HepG2 (cell line): ENCODE data around the gene CD1C. TPM values are rescaled to one million over a fixed set of nuclear protein-coding genes. Genes with fewer than 3 reads are reported as not detected.

Source experiments
- ATAC-seq: fragments of 200-7000 bp; cut with Tn5 transposase; 3 replicates; pipeline ENCODE4 v1.9.1; 2020; ENCODE audit warnings: mild to moderate bottlenecking, moderate library complexity
- BruUV-seq: library from RNA; stranded (reverse); fragments of 400-500 nt; replicated peaks from 2 replicates; lab custom pipeline; 2021; lab: Mats Ljungman, UMichigan
- CTCF ChIA-PET: fragments of 300-600 bp; formaldehyde crosslinking; extraction: SDS; loops from one replicate; lab custom pipeline; 2021; ENCODE audit warnings: low total read pairs, inconsistent platforms, low intra/inter-chr PET ratio; lab: Yijun Ruan, JAX
- POLR2A ChIA-PET: fragments of 350-600 bp; sonication (Branson Sonifier 250); formaldehyde crosslinking; loops from one replicate; lab custom pipeline; 2020; ENCODE audit warnings: antibody characterized with exemption, inconsistent platforms; lab: Yijun Ruan, JAX
- DNase-seq: peaks from one replicate; pipeline ENCODE4 v3.0.0-alpha.2; 2015; ENCODE audit warnings: low spot score
- FAIRE-seq: peaks from 3 replicates; lab custom pipeline; 2011; peaks lifted over from hg19 to GRCh38; lab: Jason Lieb, UNC
- H2AFZ ChIP-seq: one replicate; pipeline ENCODE4 v1.6.1; 2011; ENCODE audit warnings: low read length, inconsistent platforms
- H3K27ac ChIP-seq: fragments of 300-600 bp; 3 replicates; pipeline ENCODE4 v1.8.0; 2011; ENCODE audit warnings: mixed run types, mild to moderate bottlenecking, mixed read lengths, low read length, inconsistent platforms; ENCODE audit not compliant: insufficient read depth; ENCODE audit errors: extremely low read length
- H3K27me3 ChIP-seq, 2 experiments: fragments of 200-600 bp in 1 of 2; 2 replicates in 1 of 2; 3 replicates in 1 of 2; pipeline versions ENCODE4 v1.6.0 to v1.8.0; 2011; ENCODE audit warnings: low read length in 2 of 2, mild to moderate bottlenecking in 2 of 2, moderate library complexity in 2 of 2, inconsistent platforms in 1 of 2; ENCODE audit not compliant: insufficient read depth in 2 of 2, control insufficient read depth in 1 of 2
- H3K36me3 ChIP-seq, 2 experiments: fragments of 200-600 bp in 1 of 2; replicated peaks in 1 of 2; 2 replicates in 1 of 2; 3 replicates in 1 of 2; pipeline versions ENCODE4 v1.5.1 to v1.8.0; 2011; ENCODE audit warnings: low read length in 2 of 2, inconsistent platforms in 1 of 2; ENCODE audit not compliant: insufficient read depth in 2 of 2, control insufficient read depth in 1 of 2
- H3K4me1 ChIP-seq: 2 replicates; pipeline ENCODE4 v1.5.1; 2012; ENCODE audit warnings: low read length, inconsistent platforms; ENCODE audit not compliant: insufficient read depth
- H3K4me2 ChIP-seq: 2 replicates; pipeline ENCODE4 v1.6.0; 2011; ENCODE audit warnings: low read depth, low read length, inconsistent platforms
- H3K4me3 ChIP-seq, 3 experiments: fragments of 200-600 bp in 1 of 3; sonication (generic), shearing (Covaris generic) in 1 of 3; replicated peaks in 1 of 3; 2 replicates each; pipeline ENCODE4 v1.5.1; 2011 to 2016; ENCODE audit warnings: low read length in 3 of 3, inconsistent platforms in 2 of 3, low read depth in 2 of 3, mild to moderate bottlenecking in 2 of 3, control low read depth in 1 of 3, mixed read lengths in 1 of 3; ENCODE audit not compliant: insufficient read depth in 1 of 3
- H3K79me2 ChIP-seq: one replicate; pipeline ENCODE4 v1.6.1; 2011; ENCODE audit warnings: low read length, inconsistent platforms; ENCODE audit not compliant: insufficient read depth
- H3K9ac ChIP-seq: 2 replicates; pipeline ENCODE4 v1.6.0; 2011; ENCODE audit warnings: mild to moderate bottlenecking, low read depth, low read length, inconsistent platforms; ENCODE audit not compliant: insufficient read depth
- H3K9me3 ChIP-seq: 2 replicates; pipeline ENCODE4 v1.5.1; 2012; ENCODE audit warnings: mild to moderate bottlenecking, low read length
- H4K20me1 ChIP-seq: 2 replicates; pipeline ENCODE4 v1.6.0; 2011; ENCODE audit warnings: inconsistent platforms, mild to moderate bottlenecking, low read length, moderate library complexity; ENCODE audit not compliant: insufficient read depth
- FOXA3 ChIP-seq: IDR thresholded peaks from 2 replicates; pipeline ENCODE4 v1.6.1; 2016; ENCODE audit warnings: missing genetic modification reagents, missing compliant biosample characterization
- HOXA7 ChIP-seq: sonication (generic); formaldehyde crosslinking; IDR thresholded peaks from 2 replicates; pipeline ENCODE4 v1.8.1; 2022; ENCODE audit warnings: mild to moderate bottlenecking, missing genetic modification reagents, moderate library complexity
- KDM3A ChIP-seq: IDR thresholded peaks from 2 replicates; pipeline ENCODE4 v1.6.1; 2018; ENCODE audit warnings: low read depth, missing compliant biosample characterization
- MTERF4 ChIP-seq: sonication (generic); formaldehyde crosslinking; IDR thresholded peaks from 2 replicates; pipeline ENCODE4 v1.8.0; 2023; ENCODE audit warnings: mild to moderate bottlenecking, missing genetic modification reagents
- MZF1 ChIP-seq: sonication (generic); formaldehyde crosslinking; IDR thresholded peaks from 2 replicates; pipeline ENCODE4 v1.8.1; 2023; ENCODE audit warnings: mild to moderate bottlenecking, missing genetic modification reagents, borderline replicate concordance
- POLR2AphosphoS2 ChIP-seq: IDR thresholded peaks from 2 replicates; pipeline ENCODE4 v1.6.1; 2011; ENCODE audit warnings: low read depth, low read length, improper control_type of control experiment
- SAFB2 ChIP-seq: sonication (generic); formaldehyde crosslinking; IDR thresholded peaks from 2 replicates; pipeline ENCODE4 v1.5.1; 2020; ENCODE audit warnings: missing genetic modification reagents, low read depth, mild to moderate bottlenecking, borderline replicate concordance
- SMAD3 ChIP-seq: sonication (generic); formaldehyde crosslinking; IDR thresholded peaks from 2 replicates; pipeline ENCODE4 v1.4.0; 2020; ENCODE audit warnings: missing genetic modification reagents
- XRCC5 ChIP-seq: fragments of 200-400 bp; formaldehyde crosslinking; optimal IDR thresholded peaks from 2 replicates; pipeline ENCODE3; 2017; ENCODE audit warnings: mild to moderate bottlenecking, low read length
- ZNF510 ChIP-seq: sonication (generic); formaldehyde crosslinking; IDR thresholded peaks from 2 replicates; pipeline ENCODE4 v1.4.0; 2020; ENCODE audit warnings: low read depth, mild to moderate bottlenecking, missing genetic modification reagents
- ZNF597 ChIP-seq: sonication (generic); formaldehyde crosslinking; IDR thresholded peaks from 2 replicates; pipeline ENCODE4 v1.5.0; 2020; ENCODE audit warnings: missing genetic modification reagents
- ZNF607 ChIP-seq: sonication (generic); formaldehyde crosslinking; IDR thresholded peaks from 2 replicates; pipeline ENCODE4 v1.5.1; 2020; ENCODE audit warnings: missing genetic modification reagents, mild to moderate bottlenecking, borderline replicate concordance
- WGBS: methylation state at CpG from one replicate; pipeline ENCODE4 v1.1.6; 2017; ENCODE audit warnings: low lambda C conversion rate; 5-methylcytosine and 5-hydroxymethylcytosine counted together
- in situ Hi-C: cut with HindIII; loops from 2 replicates; pipeline ENCODE4 v1.10.0; 2017; ENCODE audit warnings: low pct_unique_long_range_greater_than_20kb; ENCODE audit not compliant: extremely low pct_ligation_motif_present
- intact Hi-C: fragments of 100-400 bp; cut with micrococcal nuclease; formaldehyde crosslinking; loops from one replicate; pipeline ENCODE4 v1.10.0; 2022; ENCODE audit not compliant: unreplicated experiment
- polyA plus RNA-seq, 8 experiments: library from polyadenylated mRNA; depleted of rRNA in 3 of 8; stranded (reverse) in 7 of 8; unstranded in 1 of 8; fragments of >200 nt; fragmentation: Illumina TruSeq in 4 of 8; extraction: Trizol in 4 of 8; gene quantifications; 2 replicates each; pipeline versions ENCODE4 v1.2.1 to v1.2.3, GENCODE V29; 2011 to 2016; ENCODE audit warnings: low read depth in 4 of 8, missing spikeins in 1 of 8, mixed read lengths in 1 of 8; ENCODE audit not compliant: insufficient read depth in 1 of 8
- total RNA-seq, 5 experiments: library from RNA; depleted of rRNA; stranded (reverse); fragments of >200 nt; fragmentation: Illumina TruSeq; extraction: Trizol; gene quantifications; 2 replicates each; pipeline ENCODE4 v1.2.3, GENCODE V29; 2016; ENCODE audit warnings: low read depth in 1 of 5

The CD1C gene
- total and polyA plus RNA-seq, 2 of the 13 experiments (the other 11 are each of a cell fraction or from before 2014, with no cell fraction given) = not detected

DNA sequence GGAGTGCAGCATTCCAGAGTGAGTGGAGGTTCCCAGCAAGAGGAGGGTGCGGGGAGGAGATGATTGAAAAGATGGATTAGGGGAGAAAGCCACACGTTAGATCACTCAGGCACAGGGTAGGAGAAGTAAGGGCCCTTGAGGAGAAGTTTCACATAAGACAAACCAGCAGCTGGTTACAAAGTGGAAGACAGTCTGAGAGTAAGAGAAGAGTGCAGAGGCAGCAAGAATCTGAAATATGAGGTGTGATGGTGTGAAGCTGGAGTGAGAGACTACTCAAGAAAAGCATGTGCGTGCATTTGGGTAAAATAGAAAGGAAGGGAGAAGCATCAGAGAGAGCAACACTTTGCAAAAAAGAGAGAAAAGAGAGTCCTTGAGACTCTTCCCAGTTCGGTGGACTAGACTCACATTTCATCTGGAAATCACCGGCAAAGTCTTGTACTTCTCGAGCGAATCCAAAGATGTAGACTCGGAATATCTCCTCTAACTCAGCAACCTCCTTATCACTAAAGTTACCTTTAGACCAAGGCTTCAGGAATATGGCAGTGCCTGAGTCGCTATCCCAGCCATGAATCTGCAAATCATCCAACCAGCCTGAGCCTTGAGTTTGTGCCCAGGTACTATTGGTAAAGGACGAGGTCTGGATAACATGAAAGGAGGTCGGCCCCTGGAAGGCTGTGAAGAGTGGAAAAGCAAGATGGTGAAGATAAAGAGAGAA is 40.8 kb downstream of the CD1C start:
- in situ Hi-C loops = no loop called here
- CTCF ChIA-PET = no interaction called here

GRCh38 chr1:158331106-158331425 is 41.3 kb downstream of the CD1C start:
- DNase-seq = no peak
- H3K9ac ChIP-seq = no peak overlapping the region
- in situ Hi-C loops = no loop called here
- CTCF ChIA-PET = no interaction called here
- H3K36me3 ChIP-seq = no peaks in the 10 kb centered on the region
- H3K4me1 ChIP-seq = no peaks in the 10 kb centered on the region
- no peaks in the 10 kb centered on the region for H3K27me3 ChIP-seq
- intact Hi-C loops = no loop called here
- no peaks in the 10 kb centered on the region for H3K79me2 ChIP-seq
- peaks cover 2% of the 10 kb centered on the region for H3K9me3 ChIP-seq
- H3K27ac ChIP-seq = no peak overlapping the region
- no peak overlapping the region for H3K4me2 ChIP-seq
- TF ChIP-seq SMAD3 (CRISPR knock-in tag) = no peak
- TF ChIP-seq MTERF4 (CRISPR knock-in tag) = no peak
- TF ChIP-seq FOXA3 (CRISPR knock-in tag) = no peak
- no peak for TF ChIP-seq MZF1
- ATAC-seq = no peak
- no peak for FAIRE-seq
- POLR2A ChIA-PET = no interaction called here
- WGBS = 0% methylated on average over 1 of the region's 1 CpG
- H2AFZ ChIP-seq = no peak overlapping the region
- BruUV-seq = no TSS peak
- no peak overlapping the region for H3K4me3 ChIP-seq
- no peaks in the 10 kb centered on the region for H4K20me1 ChIP-seq

More for the DNA sequence above, 40.8 kb downstream of the CD1C start:
- H3K9me3 ChIP-seq = no peaks in the 10 kb centered on the region; the same call in 1 of the 2 replicates
- H3K79me2 ChIP-seq = no peaks in the 10 kb centered on the region
- H3K9ac ChIP-seq = no peak overlapping the region
- no peak overlapping the region for H2AFZ ChIP-seq
- no peak overlapping the region for H3K4me3 ChIP-seq
- no peak overlapping the region for H3K27ac ChIP-seq
- DNase-seq = no peak
- H3K36me3 ChIP-seq = no peaks in the 10 kb centered on the region
- WGBS = 5% methylated on average over 11 of the region's 11 CpGs
- POLR2A ChIA-PET = no interaction called here
- no peaks in the 10 kb centered on the region for H3K4me1 ChIP-seq
- TF ChIP-seq ZNF607 (CRISPR knock-in tag) (no peak), HOXA7 (CRISPR knock-in tag) (no peak), SAFB2 (CRISPR knock-in tag) (no peak), POLR2AphosphoS2 (no peak), KDM3A (no peak), XRCC5 (no peak), ZNF597 (CRISPR knock-in tag) (no peak), ZNF510 (no peak)
- TF ChIP-seq, all 625 proteins: peak for 0
- H3K4me2 ChIP-seq = no peak overlapping the region
- H4K20me1 ChIP-seq = no peaks in the 10 kb centered on the region
- H3K27me3 ChIP-seq = no peaks in the 10 kb centered on the region
- intact Hi-C loops = no loop called here
- no TSS peak for BruUV-seq
- no peak for ATAC-seq
- no peak for FAIRE-seq
